ENCODE measurements around the gene GPR141.

Gene GPR141

GRCh38 chr7:37738321-37738720, 54.8 kb downstream of the GPR141 start:
- no peak for DNase-seq

GRCh38 chr7:37740398-37740797, 56.8 kb downstream of the GPR141 start:
- DNase-seq, result no peak

- DNase-seq, result no peak
Measured at GRCh38 chr7:37741776-37742175, 58.2 kb downstream of the GPR141 start.

GRCh38 chr7:37751096-37751495, 67.5 kb downstream of the GPR141 start:
- DNase-seq, result no peak

- no peak for DNase-seq
Measured at GRCh38 chr7:37753398-37754050, 70.0 kb downstream of the GPR141 start.

- no peak for DNase-seq
Measured at GRCh38 chr7:37756797-37757551, 73.4 kb downstream of the GPR141 start.

GRCh38 chr7:37757563-37757962, 74.0 kb downstream of the GPR141 start:
- DNase-seq, result no peak

GRCh38 chr7:37758501-37759045, 75.0 kb downstream of the GPR141 start:
- DNase-seq, result no peak

GRCh38 chr7:37759526-37759925, 76.0 kb downstream of the GPR141 start:
- no peak for DNase-seq

GRCh38 chr7:37765421-37765829, 81.9 kb downstream of the GPR141 start:
- no peak for DNase-seq

- no peak for DNase-seq
Measured at GRCh38 chr7:37765872-37766525, 82.4 kb downstream of the GPR141 start.

GRCh38 chr7:37768611-37769010, 85.0 kb downstream of the GPR141 start:
- no peak for DNase-seq

- DNase-seq, result no peak
Measured at GRCh38 chr7:37769291-37769690, 85.7 kb downstream of the GPR141 start.

- no peak for DNase-seq
Measured at GRCh38 chr7:37769726-37770125, 86.2 kb downstream of the GPR141 start.

GRCh38 chr7:37770838-37771237, 87.3 kb downstream of the GPR141 start:
- DNase-seq, result no peak

GRCh38 chr7:37771342-37771741, 87.8 kb downstream of the GPR141 start:
- DNase-seq, result no peak

GRCh38 chr7:37771801-37772200, 88.2 kb downstream of the GPR141 start:
- no peak for DNase-seq

- DNase-seq, result no peak
Measured at GRCh38 chr7:37775921-37776320, 92.4 kb downstream of the GPR141 start.

GRCh38 chr7:37781156-37781555, 97.6 kb downstream of the GPR141 start:
- no peak for DNase-seq

GRCh38 chr7:37782166-37782565, 98.6 kb downstream of the GPR141 start:
- DNase-seq, result no peak

- no peak for DNase-seq
Measured at GRCh38 chr7:37784015-37784414, 100.4 kb downstream of the GPR141 start.

GRCh38 chr7:37786741-37787569, 103.4 kb downstream of the GPR141 start:
- no peak for DNase-seq

All from activated T-cell treated with anti-CD3 and anti-CD28 coated beads, Interleukin-2, amount 50 U/mL, for 1 hour (primary cell).